Measurements from ENCODE around the gene LRG1. TPM values are rescaled to one million over a fixed set of nuclear protein-coding genes. Genes with fewer than 3 reads are reported as not detected.
A peak's percentile ranks its signal among the peaks of the same experiment; 100 is the strongest.

The LRG1 gene
- total RNA-seq, 1 experiment from 2014 or later: not detected

DNA sequence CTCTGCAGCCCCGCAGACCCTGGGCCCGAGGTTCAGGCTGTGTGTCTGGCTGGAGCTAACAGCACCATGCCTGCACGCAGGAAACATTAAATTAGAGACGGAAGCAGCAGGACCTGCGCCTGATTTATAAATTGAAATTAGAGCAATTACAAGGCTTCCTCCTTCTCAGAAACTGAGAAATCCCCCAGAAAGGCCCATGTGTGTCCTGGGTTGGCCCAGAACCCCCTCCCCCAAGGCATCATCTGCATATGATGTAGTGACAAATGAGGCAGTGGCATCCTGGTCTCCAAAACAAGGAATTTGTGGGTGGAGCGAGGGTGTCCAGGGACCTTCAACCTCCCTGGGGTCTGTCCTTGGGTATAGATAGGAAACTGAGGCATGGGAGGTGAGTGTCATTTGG, 46.9 kb upstream of the LRG1 start:
- no TSS peak for BruUV-seq (replicated peaks)
- Histone ChIP-seq H3K4me1 (ENCODE audit: insufficient read depth, low read length, poor library complexity, severe bottlenecking) (peaks cover 34% of the 10 kb centered on the region), H3K4me3 (ENCODE audit: low read depth, low read length, poor library complexity, severe bottlenecking) (no peak overlapping the region), H3K27me3 (replicated peaks; ENCODE audit: insufficient read depth, low read depth, low read length, poor library complexity) (no peaks in the 10 kb centered on the region), H3K27ac (ENCODE audit: low read depth, low read length, poor library complexity, severe bottlenecking) (no peak overlapping the region), H3K36me3 (ENCODE audit: insufficient read depth, low read length, poor library complexity, severe bottlenecking) (no peaks in the 10 kb centered on the region), H3K9me3 (ENCODE audit: low read depth, low read length, poor library complexity, severe bottlenecking) (no peaks in the 10 kb centered on the region)
- TF ChIP-seq, protein P1, sequence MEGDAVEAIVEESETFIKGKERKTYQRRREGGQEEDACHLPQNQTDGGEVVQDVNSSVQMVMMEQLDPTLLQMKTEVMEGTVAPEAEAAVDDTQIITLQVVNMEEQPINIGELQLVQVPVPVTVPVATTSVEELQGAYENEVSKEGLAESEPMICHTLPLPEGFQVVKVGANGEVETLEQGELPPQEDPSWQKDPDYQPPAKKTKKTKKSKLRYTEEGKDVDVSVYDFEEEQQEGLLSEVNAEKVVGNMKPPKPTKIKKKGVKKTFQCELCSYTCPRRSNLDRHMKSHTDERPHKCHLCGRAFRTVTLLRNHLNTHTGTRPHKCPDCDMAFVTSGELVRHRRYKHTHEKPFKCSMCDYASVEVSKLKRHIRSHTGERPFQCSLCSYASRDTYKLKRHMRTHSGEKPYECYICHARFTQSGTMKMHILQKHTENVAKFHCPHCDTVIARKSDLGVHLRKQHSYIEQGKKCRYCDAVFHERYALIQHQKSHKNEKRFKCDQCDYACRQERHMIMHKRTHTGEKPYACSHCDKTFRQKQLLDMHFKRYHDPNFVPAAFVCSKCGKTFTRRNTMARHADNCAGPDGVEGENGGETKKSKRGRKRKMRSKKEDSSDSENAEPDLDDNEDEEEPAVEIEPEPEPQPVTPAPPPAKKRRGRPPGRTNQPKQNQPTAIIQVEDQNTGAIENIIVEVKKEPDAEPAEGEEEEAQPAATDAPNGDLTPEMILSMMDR (conservative IDR thresholded peaks at IDR 0.05; ENCODE audit: low read depth, low read length): no peak
- DNase-seq (ENCODE audit: low spot score): peak; percentile 73
- intact Hi-C loops (cut with micrococcal nuclease; ENCODE audit: unreplicated experiment): no loop called here
- ChIA-PET CTCF (no interaction called here), POLR2A (ENCODE audit: low non-redundant PET) (no interaction called here)

DNA sequence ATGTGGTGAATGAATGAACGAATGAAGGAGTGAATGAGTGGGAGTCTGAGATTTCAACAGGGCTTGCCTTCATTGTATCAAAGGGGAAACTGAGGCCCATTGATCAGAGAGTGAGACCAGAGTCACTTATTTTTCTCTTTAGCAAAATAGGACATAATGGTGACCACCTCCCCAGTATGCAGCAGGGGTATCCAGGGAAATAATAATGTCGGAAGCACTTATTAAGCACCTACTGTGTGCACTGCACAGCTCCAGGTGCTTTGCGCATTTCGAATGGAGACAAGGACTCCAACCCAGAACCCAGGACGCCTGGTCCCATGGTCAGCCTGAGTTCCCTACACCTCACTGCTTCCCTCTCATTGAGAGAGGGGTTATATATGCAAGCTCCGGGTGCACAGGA, 46.4 kb upstream of the LRG1 start:
- no peak for TF ChIP-seq EZH2 (IDR thresholded peaks at IDR 0.05; ENCODE audit: borderline replicate concordance, low read depth, low read length, poor library complexity, severe bottlenecking)
- TF ChIP-seq, protein P1 (conservative IDR thresholded peaks at IDR 0.05; ENCODE audit: low read depth, low read length): no peak
- no TSS peak for BruUV-seq (replicated peaks)
- H3K9me3 ChIP-seq (ENCODE audit: low read depth, low read length, poor library complexity, severe bottlenecking): no peaks in the 10 kb centered on the region
- intact Hi-C loops (cut with micrococcal nuclease; ENCODE audit: unreplicated experiment): no loop called here
- no peaks in the 10 kb centered on the region for H3K36me3 ChIP-seq (ENCODE audit: insufficient read depth, low read length, poor library complexity, severe bottlenecking)
- no peak for DNase-seq (ENCODE audit: low spot score)
- no peak overlapping the region for H3K27ac ChIP-seq (ENCODE audit: low read depth, low read length, poor library complexity, severe bottlenecking)
- H3K4me3 ChIP-seq (ENCODE audit: low read depth, low read length, poor library complexity, severe bottlenecking): no peak overlapping the region
- POLR2A ChIA-PET (ENCODE audit: low non-redundant PET): no interaction called here
- no peaks in the 10 kb centered on the region for H3K27me3 ChIP-seq (replicated peaks; ENCODE audit: insufficient read depth, low read depth, low read length, poor library complexity)
- CTCF ChIA-PET: interaction anchor here (0.6 kb wide), 2 partner anchors 38 to 42 kb away, joined by 4 to 12 read pairs; no protein-coding TSS in a partner anchor
- peaks cover 34% of the 10 kb centered on the region for H3K4me1 ChIP-seq (ENCODE audit: insufficient read depth, low read length, poor library complexity, severe bottlenecking)

GRCh38 chr19:4585556-4585955, 45.7 kb upstream of the LRG1 start:
- ChIA-PET CTCF (interaction anchor here (0.6 kb wide), 2 partner anchors 38 to 43 kb away, joined by 4 to 12 read pairs; no protein-coding TSS in a partner anchor), POLR2A (ENCODE audit: low non-redundant PET) (no interaction called here)
- Histone ChIP-seq H3K4me3 (ENCODE audit: low read depth, low read length, poor library complexity, severe bottlenecking) (no peak overlapping the region), H3K9me3 (ENCODE audit: low read depth, low read length, poor library complexity, severe bottlenecking) (no peaks in the 10 kb centered on the region), H3K4me1 (ENCODE audit: insufficient read depth, low read length, poor library complexity, severe bottlenecking) (peaks cover 34% of the 10 kb centered on the region), H3K36me3 (ENCODE audit: insufficient read depth, low read length, poor library complexity, severe bottlenecking) (no peaks in the 10 kb centered on the region), H3K27me3 (replicated peaks; ENCODE audit: insufficient read depth, low read depth, low read length, poor library complexity) (peaks cover under 1% of the 10 kb centered on the region), H3K27ac (ENCODE audit: low read depth, low read length, poor library complexity, severe bottlenecking) (no peak overlapping the region)
- no peak for DNase-seq (ENCODE audit: low spot score)
- BruUV-seq (replicated peaks): no TSS peak
- intact Hi-C loops (cut with micrococcal nuclease; ENCODE audit: unreplicated experiment): no loop called here
- TF ChIP-seq, protein P1 (conservative IDR thresholded peaks at IDR 0.05; ENCODE audit: low read depth, low read length): no peak
- TF ChIP-seq EZH2 (IDR thresholded peaks at IDR 0.05; ENCODE audit: borderline replicate concordance, low read depth, low read length, poor library complexity, severe bottlenecking): no peak

All from A673 (cell line).